Mesendoderm (in vitro differentiated cells): ENCODE results near the gene SPINK8.
"Not testable (repeated sequence)": the region's sequence is repeated elsewhere in the genome, so short reads cannot be mapped to it uniquely, and the experiment has no call there.

Experiments used
- DNase-seq: peaks from one replicate; pipeline ENCODE4 v3.0.0; 2013
- H2AK5ac ChIP-seq: 2 replicates; pipeline ENCODE4 v1.6.1; 2013; ENCODE audit warnings: low read length, inconsistent platforms
- H2BK120ac ChIP-seq: 2 replicates; pipeline ENCODE4 v1.6.1; 2013; ENCODE audit warnings: low read depth, mild to moderate bottlenecking, low read length, moderate library complexity, mixed read lengths
- H2BK15ac ChIP-seq: replicated peaks from 2 replicates; pipeline ENCODE4 v1.6.1; 2013; ENCODE audit warnings: low read depth, mild to moderate bottlenecking, moderate library complexity
- H2BK5ac ChIP-seq: 2 replicates; pipeline ENCODE4 v1.6.1; 2013; ENCODE audit warnings: low read length, inconsistent platforms
- H3K18ac ChIP-seq: 2 replicates; pipeline ENCODE4 v1.6.1; 2013; ENCODE audit warnings: mild to moderate bottlenecking, low read length, mixed read lengths
- H3K23ac ChIP-seq: one replicate; pipeline ENCODE4 v1.6.1; 2013; ENCODE audit warnings: low read length
- H3K27ac ChIP-seq: 2 replicates; pipeline ENCODE4 v1.5.1; 2013; ENCODE audit warnings: low read depth, mild to moderate bottlenecking, inconsistent platforms, low read length, moderate library complexity
- H3K27me3 ChIP-seq: 2 replicates; pipeline ENCODE4 v1.6.1; 2013; ENCODE audit warnings: low read length, control low read depth, mild to moderate bottlenecking, inconsistent platforms; ENCODE audit not compliant: insufficient read depth, poor library complexity
- H3K36me3 ChIP-seq: 2 replicates; pipeline ENCODE4 v1.6.1; 2013; ENCODE audit warnings: low read length, inconsistent platforms; ENCODE audit not compliant: control insufficient read depth, insufficient read depth
- H3K4ac ChIP-seq: one replicate; pipeline ENCODE4 v1.6.1; 2013; ENCODE audit warnings: low read depth, mild to moderate bottlenecking, low read length, moderate library complexity
- H3K4me1 ChIP-seq: 2 replicates; pipeline ENCODE4 v1.6.1; 2013; ENCODE audit warnings: low read depth, low read length, inconsistent platforms; ENCODE audit not compliant: control insufficient read depth
- H3K4me2 ChIP-seq: 2 replicates; pipeline ENCODE4 v1.6.1; 2013; ENCODE audit warnings: low read length
- H3K4me3 ChIP-seq: 2 replicates; pipeline ENCODE4 v1.5.1; 2013; ENCODE audit warnings: mild to moderate bottlenecking, low read length
- H3K56ac ChIP-seq: one replicate; pipeline ENCODE4 v1.6.1; 2013; ENCODE audit warnings: low read length
- H3K79me1 ChIP-seq: 2 replicates; pipeline ENCODE4 v1.6.1; 2013; ENCODE audit warnings: low read length, inconsistent platforms
- H3K79me2 ChIP-seq: 2 replicates; pipeline ENCODE4 v1.6.1; 2013; ENCODE audit warnings: mild to moderate bottlenecking, low read length; ENCODE audit not compliant: control insufficient read depth, insufficient read depth
- H3K9ac ChIP-seq: 2 replicates; pipeline ENCODE4 v1.6.1; 2013; ENCODE audit warnings: low read length, inconsistent platforms
- H4K5ac ChIP-seq: one replicate; pipeline ENCODE4 v1.6.1; 2013; ENCODE audit warnings: low read length
- H4K8ac ChIP-seq: one replicate; pipeline ENCODE4 v1.6.1; 2013; ENCODE audit warnings: low read depth, mild to moderate bottlenecking, control low read depth, low read length, moderate library complexity
- WGBS: extraction: QIAGEN DNeasy Blood & Tissue Kit; methylation state at CpG from one replicate; pipeline ENCODE4 v1.1.7; 2013; ENCODE audit warnings: low lambda C conversion rate, missing lambda C conversion rate; ENCODE audit not compliant: insufficient coverage; ENCODE audit errors: extremely low coverage; 5-methylcytosine and 5-hydroxymethylcytosine counted together

The SPINK8 gene

GRCh38 chr3:48337536-48337935, 4.1 kb upstream of the SPINK8 start:
- WGBS = no CpG with 5 or more reads among the region's 5 CpGs
- H2AK5ac ChIP-seq, H2BK15ac ChIP-seq, H3K4me2 ChIP-seq, H4K8ac ChIP-seq, DNase-seq, H3K23ac ChIP-seq, H3K27ac ChIP-seq, H3K79me1 ChIP-seq, H3K27me3 ChIP-seq, H3K4me3 ChIP-seq, H3K4me1 ChIP-seq, H3K36me3 ChIP-seq, H2BK120ac ChIP-seq, H3K4ac ChIP-seq, H3K56ac ChIP-seq, H3K79me2 ChIP-seq, H3K9ac ChIP-seq, H2BK5ac ChIP-seq, H3K18ac ChIP-seq, H4K5ac ChIP-seq: not testable (repeated sequence)

GRCh38 chr3:48335286-48335685, 1.8 kb upstream of the SPINK8 start:
- DNase-seq, H3K4me3 ChIP-seq: not testable (repeated sequence)

GRCh38 chr3:48334605-48335004, 1.1 kb upstream of the SPINK8 start:
- WGBS = no CpG with 5 or more reads among the region's 3 CpGs
- Histone ChIP-seq H4K5ac (no peak overlapping the region), H3K4ac (no peak overlapping the region), H3K79me2 (no peaks in the 10 kb centered on the region), H3K23ac (no peak overlapping the region), H3K9ac (no peak overlapping the region), H3K56ac (no peak overlapping the region), H2BK15ac (no peak overlapping the region), H2BK5ac (no peak overlapping the region), H3K4me1 (no peaks in the 10 kb centered on the region), H3K4me2 (no peak overlapping the region), H3K36me3 (no peaks in the 10 kb centered on the region), H3K18ac (no peak overlapping the region), H2AK5ac (no peak overlapping the region), H4K8ac (no peak overlapping the region), H3K79me1 (no peaks in the 10 kb centered on the region), H3K27me3 (no peaks in the 10 kb centered on the region), H2BK120ac (no peak overlapping the region), H3K27ac (no peak overlapping the region), H3K4me3 (no peak overlapping the region)
- no peak for DNase-seq

More at GRCh38 chr3:48335286-48335685, 1.8 kb upstream of the SPINK8 start:
- not testable (repeated sequence) for H2AK5ac ChIP-seq, H3K4me1 ChIP-seq, H3K27ac ChIP-seq, H2BK120ac ChIP-seq, H2BK5ac ChIP-seq, H3K4me2 ChIP-seq, H3K9ac ChIP-seq, H3K27me3 ChIP-seq, H3K4ac ChIP-seq, H3K56ac ChIP-seq, H2BK15ac ChIP-seq, H3K36me3 ChIP-seq, H3K79me2 ChIP-seq, H3K23ac ChIP-seq, H4K5ac ChIP-seq, H3K18ac ChIP-seq, H3K79me1 ChIP-seq, H4K8ac ChIP-seq
- no CpG with 5 or more reads among the region's 9 CpGs for WGBS

GRCh38 chr3:48331706-48332435, 1.6 kb downstream of the SPINK8 start:
- not testable (repeated sequence) for H4K8ac ChIP-seq, H4K5ac ChIP-seq, H3K23ac ChIP-seq, H2AK5ac ChIP-seq, H2BK5ac ChIP-seq, H3K4me2 ChIP-seq, H3K56ac ChIP-seq, H3K79me1 ChIP-seq, DNase-seq, H3K27me3 ChIP-seq, H3K36me3 ChIP-seq, H3K27ac ChIP-seq, H3K18ac ChIP-seq, H3K79me2 ChIP-seq, H3K4me1 ChIP-seq, H3K4me3 ChIP-seq, H3K4ac ChIP-seq, H3K9ac ChIP-seq, H2BK120ac ChIP-seq, H2BK15ac ChIP-seq
- no CpG with 5 or more reads among the region's 10 CpGs for WGBS

- Histone ChIP-seq H3K27me3 (no peaks in the 10 kb centered on the region), H3K79me1 (no peaks in the 10 kb centered on the region), H3K4me3 (no peak overlapping the region), H3K4ac (no peak overlapping the region), H2BK15ac (no peak overlapping the region), H2BK120ac (no peak overlapping the region), H3K4me1 (no peaks in the 10 kb centered on the region), H3K79me2 (no peaks in the 10 kb centered on the region), H3K18ac (no peak overlapping the region), H3K4me2 (no peak overlapping the region), H2AK5ac (no peak overlapping the region), H3K27ac (no peak overlapping the region), H4K5ac (no peak overlapping the region), H4K8ac (no peak overlapping the region), H3K56ac (no peak overlapping the region), H3K9ac (no peak overlapping the region), H3K23ac (no peak overlapping the region), H3K36me3 (no peaks in the 10 kb centered on the region), H2BK5ac (no peak overlapping the region)
- no CpG with 5 or more reads among the region's 2 CpGs for whole genome bisulfite sequencing
- DNase-seq = no peak
Observed at GRCh38 chr3:48320996-48321395, 12.5 kb downstream of the SPINK8 start.
